Measurements from ENCODE around the gene EIF4G3. TPM values are rescaled to one million over a fixed set of nuclear protein-coding genes. Genes with fewer than 3 reads are reported as not detected.

EIF4G3 gene
- total RNA-seq, 4 donors from 2014 or later, result 68.9 to 110 (median 104) TPM

DNA sequence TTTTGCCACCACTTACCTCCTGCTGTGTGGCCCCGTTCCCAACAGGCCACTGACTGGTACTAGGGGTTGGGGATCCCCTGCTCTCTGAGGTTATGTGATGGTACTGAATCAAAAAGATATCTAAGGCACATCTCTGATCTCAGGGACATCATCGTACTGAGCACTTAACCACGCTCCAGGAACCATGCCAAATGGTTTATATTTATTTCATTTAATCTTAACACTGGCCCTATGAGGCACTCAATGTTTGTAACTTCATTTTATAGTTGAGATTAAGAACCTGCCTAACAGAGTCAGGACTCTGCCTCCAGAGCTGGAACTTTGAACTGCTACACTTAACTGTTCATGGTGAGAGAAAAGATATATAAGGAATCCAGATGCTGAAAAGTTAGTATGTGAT, 291.6 kb downstream of the EIF4G3 start:
- H3K27ac ChIP-seq, result no peak overlapping the region
- H3K27me3 ChIP-seq, result no peaks in the 10 kb centered on the region
- no peaks in the 10 kb centered on the region for H3K4me1 ChIP-seq
- no peaks in the 10 kb centered on the region for H3K9me3 ChIP-seq
- intact Hi-C loops (cut with DNase I), result no loop called here
- 90 to 93% methylated on average over 3 of the region's 3 CpGs for WGBS, 2 donors
- DNase-seq, result no peak
- TF ChIP-seq POLR2A (IDR thresholded peaks at IDR 0.05), result no peak
- no peak for TF ChIP-seq CTCF (IDR thresholded peaks at IDR 0.05)
- H3K4me3 ChIP-seq (replicated peaks in 1 of 3), result no peak overlapping the region
- H3K36me3 ChIP-seq, result no peaks in the 10 kb centered on the region

DNA sequence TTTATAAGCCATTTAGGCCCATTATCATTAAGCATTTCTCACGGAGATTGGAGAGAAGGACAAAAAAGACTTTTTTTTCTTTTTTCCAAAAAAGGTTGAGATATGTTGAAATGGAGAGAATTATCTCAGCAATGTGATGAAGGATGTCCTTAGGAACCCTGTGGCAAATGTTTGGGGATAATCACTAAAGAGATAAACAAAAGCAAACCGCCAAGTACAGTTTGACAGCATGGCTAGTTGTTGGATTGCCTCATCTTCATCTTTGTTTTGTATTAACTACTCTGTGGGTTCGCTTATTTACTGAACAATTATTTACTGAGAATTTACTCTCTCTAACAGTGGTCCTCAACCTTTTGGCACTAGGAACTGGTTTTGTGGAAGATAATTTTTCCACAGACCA, 292.2 kb downstream of the EIF4G3 start:
- Histone ChIP-seq H3K4me1 (no peaks in the 10 kb centered on the region), H3K4me3 (replicated peaks in 1 of 3) (no peak overlapping the region), H3K36me3 (no peaks in the 10 kb centered on the region), H3K27ac (no peak overlapping the region), H3K9me3 (no peaks in the 10 kb centered on the region), H3K27me3 (no peaks in the 10 kb centered on the region)
- WGBS, 2 donors, result 98% methylated on average over 3 of the region's 3 CpGs
- TF ChIP-seq POLR2A (IDR thresholded peaks at IDR 0.05) (no peak), CTCF (IDR thresholded peaks at IDR 0.05) (no peak)
- no peak for DNase-seq
- intact Hi-C loops (cut with DNase I), result no loop called here

DNA sequence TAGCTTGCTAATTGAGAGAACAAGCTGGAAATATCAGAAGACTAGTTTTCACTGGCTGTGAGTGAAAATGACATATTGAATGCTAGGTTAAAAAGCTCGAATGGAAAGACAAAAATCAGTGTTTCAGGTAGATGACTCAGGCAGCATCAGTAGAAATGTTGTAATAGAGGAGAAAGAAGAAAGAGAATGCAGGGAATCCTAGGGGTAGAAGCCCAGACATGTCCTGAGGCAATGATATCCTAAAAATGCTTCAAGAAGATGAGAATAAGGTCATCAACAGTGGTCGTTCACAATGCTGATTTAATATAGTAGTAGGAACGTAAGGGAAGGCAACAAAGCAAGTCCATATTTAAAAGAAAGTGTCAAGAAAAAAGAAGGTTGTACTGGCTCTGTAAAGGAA, 292.9 kb downstream of the EIF4G3 start:
- Histone ChIP-seq H3K4me1 (no peaks in the 10 kb centered on the region), H3K27ac (no peak overlapping the region), H3K4me3 (replicated peaks in 1 of 3) (no peak overlapping the region), H3K36me3 (peaks cover 0 to 5% of the 10 kb centered on the region in 2 donors), H3K27me3 (no peaks in the 10 kb centered on the region), H3K9me3 (no peaks in the 10 kb centered on the region)
- no peak for DNase-seq
- 88 to 93% methylated on average over 3 of the region's 3 CpGs for WGBS, 2 donors
- no peak for TF ChIP-seq CTCF (IDR thresholded peaks at IDR 0.05)
- no peak for TF ChIP-seq POLR2A (IDR thresholded peaks at IDR 0.05)
- intact Hi-C loops (cut with DNase I), result no loop called here

DNA sequence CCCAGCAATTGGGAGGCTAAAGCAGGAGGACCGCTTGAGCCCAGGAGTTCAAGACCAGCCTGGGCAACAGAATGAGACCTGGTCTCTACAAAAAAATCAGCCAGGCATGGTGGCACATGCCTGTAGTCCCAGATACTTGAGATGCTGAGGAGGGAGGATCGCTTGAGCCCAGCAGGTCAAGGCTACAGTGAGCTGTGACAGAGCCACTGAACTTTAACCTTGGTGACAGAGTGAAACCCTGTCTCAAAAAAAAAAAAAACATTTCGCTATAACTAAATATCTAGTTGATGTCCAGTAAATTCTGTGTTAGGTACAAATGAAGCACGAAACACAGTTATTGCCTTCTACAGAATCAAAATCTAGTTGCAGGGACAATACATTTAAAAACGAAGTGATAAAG, 293.9 kb downstream of the EIF4G3 start:
- Histone ChIP-seq H3K4me1 (no peaks in the 10 kb centered on the region), H3K27me3 (no peaks in the 10 kb centered on the region), H3K9me3 (no peaks in the 10 kb centered on the region), H3K36me3 (peaks cover 0 to 7% of the 10 kb centered on the region in 2 donors), H3K27ac (no peak overlapping the region), H3K4me3 (replicated peaks in 1 of 3) (no peak overlapping the region)
- intact Hi-C loops (cut with DNase I), result no loop called here
- TF ChIP-seq CTCF (IDR thresholded peaks at IDR 0.05) (no peak), POLR2A (IDR thresholded peaks at IDR 0.05) (no peak)
- 95 to 98% methylated on average over 5 of the region's 5 CpGs for WGBS, 2 donors
- DNase-seq, result no peak

- Histone ChIP-seq H3K27me3 (no peaks in the 10 kb centered on the region), H3K4me3 (replicated peaks in 1 of 3) (no peak overlapping the region), H3K9me3 (no peaks in the 10 kb centered on the region), H3K27ac (no peak overlapping the region), H3K4me1 (no peaks in the 10 kb centered on the region), H3K36me3 (peaks cover 0 to 7% of the 10 kb centered on the region in 2 donors)
- WGBS, 2 donors, result 96 to 98% methylated on average over 7 of the region's 7 CpGs
- TF ChIP-seq CTCF (IDR thresholded peaks at IDR 0.05), result no peak
- TF ChIP-seq POLR2A (IDR thresholded peaks at IDR 0.05), result no peak
- DNase-seq, result no peak
- intact Hi-C loops (cut with DNase I), result no loop called here
Observed at GRCh38 chr1:20878799-20879198, 297.9 kb downstream of the EIF4G3 start.
